Subcutaneous adipose tissue (tissue), 4 donors: ENCODE results near the gene OPN4. TPM values are rescaled to one million over a fixed set of nuclear protein-coding genes. Genes with fewer than 3 reads are reported as not detected.

Experiments used
- total RNA-seq, 4 donors: library from RNA; depleted of rRNA; stranded (reverse); fragments of >200 nt; gene quantifications; one replicate each; pipeline ENCODE4 v1.1.0, GENCODE V29; 2016
- TF ChIP-seq, protein P1 (sequence below): fragments of 450-650 bp; IDR thresholded peaks from one replicate; pipeline ENCODE4 v1.5.1; 2016; ENCODE audit warnings: low read depth, mild to moderate bottlenecking, control low read depth, antibody characterized with exemption, moderate library complexity

The OPN4 gene
- total RNA-seq, 4 donors from 2014 or later: 0.22 to 1.5 TPM; not detected in 2

DNA sequence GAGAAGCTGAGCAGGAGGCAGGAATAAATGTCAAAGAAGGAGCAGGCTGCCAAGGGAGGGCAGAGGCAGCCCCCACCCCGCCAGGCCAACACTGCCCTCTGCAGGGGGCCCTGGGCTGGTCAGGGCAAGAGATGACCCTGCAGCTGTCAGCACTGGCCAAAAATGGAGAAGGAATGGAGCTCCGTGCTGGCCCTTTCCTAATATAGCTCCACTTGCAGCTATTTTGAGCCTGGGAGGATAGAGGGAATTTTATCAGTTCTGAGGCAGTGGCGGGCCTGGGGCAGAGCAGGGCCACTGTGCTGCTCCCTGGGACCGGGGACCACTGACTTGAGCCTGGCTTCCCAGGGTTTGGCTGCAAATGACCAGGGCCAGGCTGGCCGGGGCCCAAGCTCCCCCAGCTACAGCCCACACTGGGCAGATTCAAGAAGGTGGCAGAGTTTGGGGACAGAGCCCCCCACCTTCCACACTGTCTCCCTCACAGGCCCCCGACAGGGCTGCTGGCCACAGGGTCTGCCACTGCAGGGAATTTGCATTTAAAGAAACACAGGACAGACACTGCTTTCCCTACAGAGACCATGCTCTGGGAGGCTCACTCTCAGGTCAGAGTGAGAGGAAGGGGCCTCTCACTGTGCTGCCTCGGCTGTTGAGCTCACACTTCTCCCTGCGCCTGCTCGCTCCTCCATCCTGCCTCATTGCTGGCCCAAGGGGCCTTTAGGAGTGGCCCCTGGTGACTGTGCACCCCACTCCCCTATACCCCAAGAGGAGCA, 30.2 kb downstream of the OPN4 start:
- TF ChIP-seq, protein P1, sequence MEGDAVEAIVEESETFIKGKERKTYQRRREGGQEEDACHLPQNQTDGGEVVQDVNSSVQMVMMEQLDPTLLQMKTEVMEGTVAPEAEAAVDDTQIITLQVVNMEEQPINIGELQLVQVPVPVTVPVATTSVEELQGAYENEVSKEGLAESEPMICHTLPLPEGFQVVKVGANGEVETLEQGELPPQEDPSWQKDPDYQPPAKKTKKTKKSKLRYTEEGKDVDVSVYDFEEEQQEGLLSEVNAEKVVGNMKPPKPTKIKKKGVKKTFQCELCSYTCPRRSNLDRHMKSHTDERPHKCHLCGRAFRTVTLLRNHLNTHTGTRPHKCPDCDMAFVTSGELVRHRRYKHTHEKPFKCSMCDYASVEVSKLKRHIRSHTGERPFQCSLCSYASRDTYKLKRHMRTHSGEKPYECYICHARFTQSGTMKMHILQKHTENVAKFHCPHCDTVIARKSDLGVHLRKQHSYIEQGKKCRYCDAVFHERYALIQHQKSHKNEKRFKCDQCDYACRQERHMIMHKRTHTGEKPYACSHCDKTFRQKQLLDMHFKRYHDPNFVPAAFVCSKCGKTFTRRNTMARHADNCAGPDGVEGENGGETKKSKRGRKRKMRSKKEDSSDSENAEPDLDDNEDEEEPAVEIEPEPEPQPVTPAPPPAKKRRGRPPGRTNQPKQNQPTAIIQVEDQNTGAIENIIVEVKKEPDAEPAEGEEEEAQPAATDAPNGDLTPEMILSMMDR: no peak

DNA sequence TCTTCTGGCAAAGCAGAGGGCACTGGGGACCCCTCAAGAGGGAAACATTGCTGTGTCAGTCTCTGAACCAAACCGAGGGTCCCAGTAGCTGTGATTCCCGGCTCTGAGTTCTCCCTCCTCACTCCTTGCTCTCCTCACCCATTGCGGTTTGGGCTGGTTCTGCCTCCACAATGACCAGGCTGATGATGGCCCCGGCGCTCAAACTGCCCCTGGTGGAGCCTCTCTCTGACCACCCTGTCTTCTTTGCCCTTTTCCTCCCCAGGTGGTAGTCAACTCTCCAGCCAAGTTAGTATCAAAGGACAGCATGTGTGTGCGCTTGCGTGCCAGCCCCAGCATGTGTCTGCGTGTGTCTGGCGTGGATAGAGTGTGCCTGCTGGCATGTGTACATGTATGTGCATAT, 31.1 kb downstream of the OPN4 start:
- TF ChIP-seq, protein P1: no peak

DNA sequence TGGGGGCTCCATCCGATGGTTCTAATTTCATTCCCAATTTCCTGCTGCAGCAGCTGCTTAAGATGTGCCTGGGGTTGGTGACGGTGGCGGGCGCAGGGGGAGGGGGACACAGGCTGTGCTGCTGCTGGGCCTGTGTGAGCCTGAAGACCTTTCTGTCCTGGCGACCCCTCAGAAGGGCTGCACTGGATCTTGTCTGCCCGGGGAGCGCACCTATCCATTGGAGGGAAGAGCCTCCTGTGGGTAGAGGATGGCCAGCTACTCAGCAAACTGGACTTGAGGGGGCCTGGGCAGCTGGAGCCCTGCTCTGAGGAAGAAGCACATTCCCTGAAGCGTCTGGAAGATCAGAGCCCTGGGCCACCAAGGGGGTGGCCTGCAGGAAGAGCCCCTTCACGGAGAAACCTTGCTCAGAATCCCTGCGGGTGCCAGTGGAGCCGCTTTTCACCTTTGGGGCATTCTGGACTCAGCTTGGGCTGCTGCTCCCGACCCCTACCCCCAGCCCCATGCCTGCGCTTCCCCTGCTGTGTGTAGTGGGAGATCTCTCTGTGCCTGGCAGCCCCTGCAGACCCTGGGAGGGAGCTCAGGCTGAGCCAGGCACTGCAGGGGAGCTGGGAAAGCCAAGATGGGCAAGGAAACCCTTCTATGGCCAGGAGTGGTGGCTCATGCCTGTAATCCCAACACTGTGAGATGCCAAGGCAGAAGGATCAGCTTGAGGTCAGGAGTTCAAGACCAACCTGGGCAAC, 31.7 kb downstream of the OPN4 start:
- TF ChIP-seq, protein P1: no peak

DNA sequence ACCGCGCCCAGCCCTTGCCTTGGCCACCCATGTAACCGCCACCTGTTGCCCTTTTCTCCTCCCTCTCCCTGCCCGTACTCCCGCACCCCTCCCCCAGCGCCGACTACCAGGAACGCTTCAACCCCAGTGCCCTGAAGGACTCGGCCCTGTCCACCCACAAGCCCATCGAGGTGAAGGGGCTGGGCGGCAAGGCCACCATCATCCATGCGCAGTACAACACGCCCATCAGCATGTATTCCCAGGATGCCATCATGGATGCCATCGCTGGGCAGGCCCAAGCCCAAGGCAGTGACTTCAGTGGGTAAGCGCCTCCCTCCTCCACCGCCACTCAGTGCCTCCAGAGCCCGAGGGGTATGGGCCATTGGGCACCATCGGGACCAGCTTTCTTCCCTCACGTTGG, 32.6 kb downstream of the OPN4 start:
- TF ChIP-seq, protein P1: no peak

DNA sequence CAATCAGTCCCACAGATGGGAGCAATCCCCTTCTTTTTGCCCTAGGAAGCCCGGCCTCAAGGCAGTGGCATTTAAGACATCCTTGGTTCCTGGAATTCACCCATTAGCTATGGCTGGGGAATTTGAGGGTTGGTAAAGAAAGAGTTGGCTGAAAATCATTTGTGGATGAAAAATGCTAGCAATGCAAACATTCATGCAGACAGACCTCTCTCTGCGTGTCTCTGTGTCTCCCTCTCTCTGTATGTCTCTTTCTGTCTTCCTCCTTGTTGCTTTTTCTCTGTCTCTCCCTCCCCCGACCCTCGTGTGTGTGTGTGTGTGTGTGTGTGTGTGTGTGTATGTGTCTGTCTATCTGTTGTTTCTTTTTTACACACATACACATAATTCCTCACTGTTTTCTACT, 33.4 kb downstream of the OPN4 start:
- TF ChIP-seq, protein P1: no peak

DNA sequence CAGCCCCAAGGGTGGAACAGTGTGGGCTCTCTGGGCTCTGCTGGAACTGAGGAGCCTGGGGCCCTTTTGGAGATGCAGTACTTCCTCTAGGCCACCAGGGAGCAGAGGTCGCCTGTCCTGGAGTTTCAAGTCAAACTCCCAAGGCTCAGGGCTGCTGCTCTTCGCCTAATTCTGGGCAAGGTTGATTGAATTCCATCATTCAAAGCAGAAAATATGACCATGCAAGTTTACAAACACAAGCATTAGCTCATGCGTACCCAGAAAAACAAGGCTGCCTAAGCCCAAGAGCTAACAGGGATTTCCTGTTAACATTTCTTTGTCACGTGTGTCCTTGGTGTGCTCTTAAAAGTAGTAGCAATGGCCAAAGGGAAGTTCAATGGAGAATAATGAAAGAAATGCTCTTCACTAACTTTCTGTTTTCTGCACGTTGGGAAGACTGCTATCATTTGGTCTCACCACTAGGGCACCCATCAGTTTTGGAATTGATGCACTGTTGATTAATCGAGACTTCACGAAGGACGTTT, 34.1 kb downstream of the OPN4 start:
- TF ChIP-seq, protein P1: no peak

DNA sequence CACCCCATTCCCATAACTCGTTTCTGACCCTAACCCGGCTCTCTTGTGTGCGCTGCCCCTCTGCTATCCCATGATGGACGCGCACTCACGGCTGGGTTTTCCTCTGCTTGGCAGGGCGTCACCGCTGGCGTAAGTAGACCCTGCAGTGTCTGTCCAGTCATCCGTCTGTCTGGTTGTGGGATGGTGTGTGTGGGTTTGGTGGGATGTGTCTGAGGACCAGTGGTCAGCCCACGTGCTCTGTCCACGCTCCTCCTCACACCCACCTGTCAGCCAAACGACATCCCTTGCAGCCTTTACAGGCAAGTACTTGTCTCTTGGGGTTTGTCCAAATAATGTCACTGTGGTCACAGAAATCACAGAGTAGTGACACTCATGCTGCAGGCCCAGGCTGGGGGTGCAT, 34.8 kb downstream of the OPN4 start:
- TF ChIP-seq, protein P1: no peak
